HG03378 (cell line): Measurements from ENCODE around the gene LCMT2.

Experiments
- ATAC-seq: cut with Tn5 transposase; IDR thresholded peaks from one replicate; pipeline ENCODE4 v1.9.1; 2021; ENCODE audit warnings: mild to moderate bottlenecking, moderate library complexity; ENCODE audit not compliant: unreplicated experiment

The LCMT2 gene

GRCh38 chr15:43329960-43330779 is at the start of gene LCMT2:
Gene LCMT2, minus strand, starts transcription at chr15:43330573. Its CDS starts 84 bp downstream, at chr15:43330489.
- ATAC-seq: peak; percentile 88

- ATAC-seq: no peak
These were observed 48.2 kb upstream of the LCMT2 start for GRCh38 chr15:43378601-43379000.

GRCh38 chr15:43376017-43376705 is 45.8 kb upstream of the LCMT2 start:
- ATAC-seq: no peak

- no peak for ATAC-seq
These were observed 40.9 kb upstream of the LCMT2 start, which contains the start of the genes TUBGCP4 and ZSCAN29 for GRCh38 chr15:43370975-43371974. Gene TUBGCP4, plus strand, starts transcription at chr15:43371101. Its CDS starts 254 bp downstream, at chr15:43371355. Gene ZSCAN29, minus strand, starts transcription at chr15:43371043. Its CDS starts 1,130 bp downstream, at chr15:43369913.

GRCh38 chr15:43370310-43370974 is 40.1 kb upstream of the LCMT2 start:
- ATAC-seq: no peak

GRCh38 chr15:43361313-43361903 is 31.0 kb upstream of the LCMT2 start:
- ATAC-seq: no peak

- ATAC-seq: no peak
These were observed 30.4 kb upstream of the LCMT2 start for GRCh38 chr15:43360821-43361220.

GRCh38 chr15:43352693-43353382 is 22.5 kb upstream of the LCMT2 start:
- no peak for ATAC-seq

GRCh38 chr15:43347114-43347513 is 16.7 kb upstream of the LCMT2 start:
- no peak for ATAC-seq

- ATAC-seq: no peak
These were observed 15.9 kb upstream of the LCMT2 start for GRCh38 chr15:43346305-43346704.

GRCh38 chr15:43330780-43331087 is 361 bp upstream of the LCMT2 start:
- peak; percentile 34 for ATAC-seq

- ATAC-seq: no peak
These were observed 985 bp downstream of the LCMT2 start for GRCh38 chr15:43329217-43329959.

GRCh38 chr15:43325039-43325684 is 5.2 kb downstream of the LCMT2 start:
- no peak for ATAC-seq

- ATAC-seq: no peak
These were observed 11.2 kb downstream of the LCMT2 start for GRCh38 chr15:43318990-43319771.

- no peak for ATAC-seq
These were observed 12.7 kb downstream of the LCMT2 start for GRCh38 chr15:43317566-43318184.

GRCh38 chr15:43316971-43317346 is 13.4 kb downstream of the LCMT2 start:
- no peak for ATAC-seq
